Uterus (tissue), 2 donors: ENCODE measurements around the gene MTG2.

Experiments used
- POLR2A ChIP-seq, 2 donors: fragments of 450-650 bp; IDR thresholded peaks; one replicate each; pipeline ENCODE4 v1.6.1; 2016; ENCODE audit warnings: antibody characterized with exemption in 2 of 2, mild to moderate bottlenecking in 1 of 2, moderate library complexity in 1 of 2
- TF ChIP-seq, protein P1 (sequence below), 4 experiments: fragments of 200-600 bp in 2 of 4; fragments of 450-650 bp in 2 of 4; sonication (generic) in 2 of 4; IDR thresholded peaks; one replicate each; pipeline ENCODE4 v1.5.1; 2016 to 2019; ENCODE audit warnings: antibody characterized with exemption in 4 of 4, mild to moderate bottlenecking in 2 of 4, moderate library complexity in 1 of 4

DNA sequence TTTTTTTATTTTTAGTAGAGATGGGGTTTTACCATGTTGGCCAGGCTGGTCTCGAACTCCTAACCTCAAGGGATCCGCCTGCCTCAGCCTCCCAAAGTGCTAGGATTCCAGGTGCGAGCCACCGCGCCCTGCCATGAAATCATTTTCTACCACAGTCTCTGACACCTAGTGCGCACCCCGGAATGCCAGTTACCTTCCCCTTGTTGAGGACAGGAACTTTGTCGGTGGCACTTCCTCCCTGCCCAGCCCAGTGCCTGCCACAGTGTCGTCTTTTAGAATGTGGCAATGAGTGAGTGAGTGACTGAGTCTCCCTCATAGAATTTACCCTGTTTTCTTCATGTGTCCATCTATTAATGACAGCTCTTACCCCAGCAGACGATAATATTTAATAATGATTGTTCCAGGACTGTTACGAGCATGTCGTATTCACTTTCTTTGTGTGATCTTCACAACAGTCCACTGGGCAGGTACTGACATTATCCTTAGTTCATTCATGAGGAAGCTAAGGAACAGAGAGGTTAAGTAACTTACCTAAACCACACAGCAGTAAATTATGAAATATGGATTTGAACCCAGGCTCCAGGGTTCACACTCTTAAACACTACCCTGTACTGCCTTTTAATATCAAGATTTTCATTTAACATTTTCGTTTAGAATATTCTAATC is 57.3 kb downstream of the MTG2 start:
- TF ChIP-seq, protein P1, sequence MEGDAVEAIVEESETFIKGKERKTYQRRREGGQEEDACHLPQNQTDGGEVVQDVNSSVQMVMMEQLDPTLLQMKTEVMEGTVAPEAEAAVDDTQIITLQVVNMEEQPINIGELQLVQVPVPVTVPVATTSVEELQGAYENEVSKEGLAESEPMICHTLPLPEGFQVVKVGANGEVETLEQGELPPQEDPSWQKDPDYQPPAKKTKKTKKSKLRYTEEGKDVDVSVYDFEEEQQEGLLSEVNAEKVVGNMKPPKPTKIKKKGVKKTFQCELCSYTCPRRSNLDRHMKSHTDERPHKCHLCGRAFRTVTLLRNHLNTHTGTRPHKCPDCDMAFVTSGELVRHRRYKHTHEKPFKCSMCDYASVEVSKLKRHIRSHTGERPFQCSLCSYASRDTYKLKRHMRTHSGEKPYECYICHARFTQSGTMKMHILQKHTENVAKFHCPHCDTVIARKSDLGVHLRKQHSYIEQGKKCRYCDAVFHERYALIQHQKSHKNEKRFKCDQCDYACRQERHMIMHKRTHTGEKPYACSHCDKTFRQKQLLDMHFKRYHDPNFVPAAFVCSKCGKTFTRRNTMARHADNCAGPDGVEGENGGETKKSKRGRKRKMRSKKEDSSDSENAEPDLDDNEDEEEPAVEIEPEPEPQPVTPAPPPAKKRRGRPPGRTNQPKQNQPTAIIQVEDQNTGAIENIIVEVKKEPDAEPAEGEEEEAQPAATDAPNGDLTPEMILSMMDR (IDR thresholded peaks at IDR 0.05), result no peak
- TF ChIP-seq POLR2A (IDR thresholded peaks at IDR 0.05), result no peak
